Suprapubic skin (tissue), 4 donors: Measurements from ENCODE around the gene OSCP1. TPM values are rescaled to one million over a fixed set of nuclear protein-coding genes. Genes with fewer than 3 reads are reported as not detected.

Experiments
- DNase-seq, 2 donors: peaks; one replicate each; pipeline ENCODE4 v3.0.0-alpha.2; 2019; ENCODE audit warnings: low spot score in 2 of 2
- H3K27ac ChIP-seq: fragments of 200-600 bp; sonication (generic); one replicate; pipeline ENCODE4 v1.5.1; 2019
- H3K27me3 ChIP-seq: fragments of 200-600 bp; sonication (generic); one replicate; pipeline ENCODE4 v1.5.1; 2019
- H3K36me3 ChIP-seq: fragments of 200-600 bp; sonication (generic); one replicate; pipeline ENCODE4 v1.5.1; 2019
- H3K4me1 ChIP-seq: fragments of 200-600 bp; sonication (generic); one replicate; pipeline ENCODE4 v1.5.1; 2019
- H3K4me3 ChIP-seq: fragments of 200-600 bp; sonication (generic); one replicate; pipeline ENCODE4 v1.5.1; 2019; ENCODE audit warnings: mild to moderate bottlenecking
- H3K9me3 ChIP-seq: fragments of 200-600 bp; sonication (generic); one replicate; pipeline ENCODE4 v1.5.1; 2019
- EP300 ChIP-seq: sonication (generic); formaldehyde crosslinking; IDR thresholded peaks from one replicate; pipeline ENCODE4 v1.6.1; 2017; ENCODE audit warnings: antibody characterized with exemption
- POLR2A ChIP-seq, 2 donors: fragments of 450-650 bp; IDR thresholded peaks; one replicate each; pipeline ENCODE4 v1.6.1; 2017; ENCODE audit warnings: antibody characterized with exemption in 2 of 2, mild to moderate bottlenecking in 2 of 2, moderate library complexity in 2 of 2
- POLR2AphosphoS5 ChIP-seq, 3 donors: sonication (generic); formaldehyde crosslinking; IDR thresholded peaks; one replicate each; pipeline ENCODE4 v1.6.1; 2017; ENCODE audit warnings: antibody characterized with exemption in 3 of 3
- WGBS: methylation state at CpG from one replicate; pipeline ENCODE4 v1.1.5; 2018; 5-methylcytosine and 5-hydroxymethylcytosine counted together
- total RNA-seq, 4 donors: library from RNA; depleted of rRNA; stranded (reverse); fragments of >200 nt; gene quantifications; one replicate each; pipeline ENCODE4 v1.1.0, GENCODE V29; 2016
- TF ChIP-seq, protein P1 (sequence below), 2 donors: fragments of 200-600 bp in 1 of 2; fragments of 450-650 bp in 1 of 2; sonication (generic) in 1 of 2; IDR thresholded peaks; one replicate each; pipeline ENCODE4 v1.5.1; 2016 to 2019; ENCODE audit warnings: antibody characterized with exemption in 2 of 2, mild to moderate bottlenecking in 1 of 2, moderate library complexity in 1 of 2

OSCP1 gene
- total RNA-seq, 4 donors from 2014 or later = 3.8 to 15.4 (median 7.9) TPM

DNA sequence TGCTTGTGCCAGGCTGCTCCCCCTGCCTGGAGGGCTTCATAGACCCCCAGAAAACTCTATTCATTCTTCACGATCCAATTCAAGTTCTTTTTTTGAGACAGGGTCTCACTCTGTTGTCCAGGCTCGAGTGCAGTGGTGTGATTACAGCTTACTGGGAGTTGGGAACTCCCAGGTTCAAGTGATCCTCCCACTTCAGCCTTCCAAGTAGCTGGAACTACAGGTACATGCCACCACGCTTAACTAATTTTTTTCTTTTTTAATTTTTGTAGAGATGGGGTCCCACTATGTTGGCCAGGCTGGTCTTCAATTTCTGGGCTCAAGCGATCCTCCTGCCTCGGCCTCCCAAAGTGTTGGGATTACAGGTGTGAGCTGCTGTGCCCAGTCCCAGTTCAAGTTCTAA is 68.8 kb downstream of the OSCP1 start:
- Histone ChIP-seq H3K9me3 (no peaks in the 10 kb centered on the region), H3K27ac (no peak overlapping the region), H3K4me1 (peaks cover 40% of the 10 kb centered on the region), H3K4me3 (no peak overlapping the region), H3K36me3 (no peaks in the 10 kb centered on the region), H3K27me3 (no peaks in the 10 kb centered on the region)
- no peak for TF ChIP-seq EP300
- no peak for TF ChIP-seq POLR2A (IDR thresholded peaks at IDR 0.05)
- TF ChIP-seq POLR2AphosphoS5 (IDR thresholded peaks at IDR 0.05) = no peak
- TF ChIP-seq, protein P1, sequence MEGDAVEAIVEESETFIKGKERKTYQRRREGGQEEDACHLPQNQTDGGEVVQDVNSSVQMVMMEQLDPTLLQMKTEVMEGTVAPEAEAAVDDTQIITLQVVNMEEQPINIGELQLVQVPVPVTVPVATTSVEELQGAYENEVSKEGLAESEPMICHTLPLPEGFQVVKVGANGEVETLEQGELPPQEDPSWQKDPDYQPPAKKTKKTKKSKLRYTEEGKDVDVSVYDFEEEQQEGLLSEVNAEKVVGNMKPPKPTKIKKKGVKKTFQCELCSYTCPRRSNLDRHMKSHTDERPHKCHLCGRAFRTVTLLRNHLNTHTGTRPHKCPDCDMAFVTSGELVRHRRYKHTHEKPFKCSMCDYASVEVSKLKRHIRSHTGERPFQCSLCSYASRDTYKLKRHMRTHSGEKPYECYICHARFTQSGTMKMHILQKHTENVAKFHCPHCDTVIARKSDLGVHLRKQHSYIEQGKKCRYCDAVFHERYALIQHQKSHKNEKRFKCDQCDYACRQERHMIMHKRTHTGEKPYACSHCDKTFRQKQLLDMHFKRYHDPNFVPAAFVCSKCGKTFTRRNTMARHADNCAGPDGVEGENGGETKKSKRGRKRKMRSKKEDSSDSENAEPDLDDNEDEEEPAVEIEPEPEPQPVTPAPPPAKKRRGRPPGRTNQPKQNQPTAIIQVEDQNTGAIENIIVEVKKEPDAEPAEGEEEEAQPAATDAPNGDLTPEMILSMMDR (IDR thresholded peaks at IDR 0.05) = no peak
- DNase-seq = no peak
- WGBS = 91% methylated on average over 5 of the region's 5 CpGs

DNA sequence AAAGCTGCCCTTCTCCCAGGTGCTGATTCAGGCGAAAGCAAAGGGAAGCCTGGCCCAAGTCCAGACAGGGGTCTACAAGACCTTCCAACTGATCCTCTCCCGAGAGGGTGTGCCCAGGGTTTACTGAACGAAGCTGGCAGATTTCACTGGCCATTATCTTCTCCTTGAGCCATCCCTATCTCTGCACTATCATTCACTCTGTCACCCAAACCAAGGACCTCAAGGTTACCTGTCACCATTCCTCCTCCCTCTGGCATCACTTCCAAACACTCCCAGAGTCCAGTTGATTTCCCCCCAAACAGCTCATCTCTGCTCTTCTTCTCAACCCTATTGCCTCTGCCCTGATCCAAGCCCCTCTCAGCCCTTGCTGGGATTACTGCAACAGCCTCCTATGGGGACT is 69.5 kb downstream of the OSCP1 start:
- DNase-seq = no peak
- WGBS = 78% methylated on average over 3 of the region's 3 CpGs
- no peaks in the 10 kb centered on the region for H3K36me3 ChIP-seq

DNA sequence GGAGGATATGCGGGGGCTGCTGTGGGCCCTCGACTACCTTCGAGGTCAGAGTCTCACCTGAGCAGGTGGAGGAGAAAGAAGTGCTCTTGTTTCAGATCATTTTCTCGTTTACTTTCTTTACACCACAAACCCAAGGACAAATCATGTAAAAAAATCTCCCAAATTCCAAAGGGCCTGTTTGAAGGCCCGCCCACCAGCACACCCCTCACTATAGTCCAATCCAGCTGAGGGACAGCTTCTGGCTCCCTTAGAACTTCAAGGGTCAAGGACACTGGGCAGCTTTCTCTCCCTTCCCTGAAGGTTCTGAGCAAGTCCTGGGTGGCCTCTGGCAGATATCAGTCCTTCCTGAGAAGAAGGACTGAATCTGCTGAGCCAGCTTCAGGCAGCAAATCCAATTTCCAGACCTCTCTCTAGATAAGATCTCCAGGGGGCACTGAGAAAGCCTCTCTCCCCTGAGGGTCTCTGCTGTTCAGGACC is 70.1 kb downstream of the OSCP1 start:
- peaks cover 51% of the 10 kb centered on the region for H3K4me1 ChIP-seq
- no peaks in the 10 kb centered on the region for H3K27me3 ChIP-seq
- WGBS = 82% methylated on average over 5 of the region's 5 CpGs
- no peaks in the 10 kb centered on the region for H3K36me3 ChIP-seq
- no peak overlapping the region for H3K4me3 ChIP-seq
- H3K27ac ChIP-seq = peak overlapping the region; percentile 38
- TF ChIP-seq POLR2AphosphoS5 (IDR thresholded peaks at IDR 0.05) = no peak
- no peak for TF ChIP-seq POLR2A (IDR thresholded peaks at IDR 0.05)
- TF ChIP-seq, protein P1 (IDR thresholded peaks at IDR 0.05) = no peak
- TF ChIP-seq EP300 = no peak
- no peak for DNase-seq
- no peaks in the 10 kb centered on the region for H3K9me3 ChIP-seq

More for the DNA sequence above, 69.5 kb downstream of the OSCP1 start:
- no peak overlapping the region for H3K4me3 ChIP-seq
- peaks cover 46% of the 10 kb centered on the region for H3K4me1 ChIP-seq
- TF ChIP-seq EP300 (no peak), POLR2A (IDR thresholded peaks at IDR 0.05) (no peak), POLR2AphosphoS5 (IDR thresholded peaks at IDR 0.05) (no peak)
- TF ChIP-seq, protein P1 (IDR thresholded peaks at IDR 0.05) = no peak
- no peaks in the 10 kb centered on the region for H3K27me3 ChIP-seq
- H3K27ac ChIP-seq = peak overlapping the region; percentile 38
- H3K9me3 ChIP-seq = no peaks in the 10 kb centered on the region

DNA sequence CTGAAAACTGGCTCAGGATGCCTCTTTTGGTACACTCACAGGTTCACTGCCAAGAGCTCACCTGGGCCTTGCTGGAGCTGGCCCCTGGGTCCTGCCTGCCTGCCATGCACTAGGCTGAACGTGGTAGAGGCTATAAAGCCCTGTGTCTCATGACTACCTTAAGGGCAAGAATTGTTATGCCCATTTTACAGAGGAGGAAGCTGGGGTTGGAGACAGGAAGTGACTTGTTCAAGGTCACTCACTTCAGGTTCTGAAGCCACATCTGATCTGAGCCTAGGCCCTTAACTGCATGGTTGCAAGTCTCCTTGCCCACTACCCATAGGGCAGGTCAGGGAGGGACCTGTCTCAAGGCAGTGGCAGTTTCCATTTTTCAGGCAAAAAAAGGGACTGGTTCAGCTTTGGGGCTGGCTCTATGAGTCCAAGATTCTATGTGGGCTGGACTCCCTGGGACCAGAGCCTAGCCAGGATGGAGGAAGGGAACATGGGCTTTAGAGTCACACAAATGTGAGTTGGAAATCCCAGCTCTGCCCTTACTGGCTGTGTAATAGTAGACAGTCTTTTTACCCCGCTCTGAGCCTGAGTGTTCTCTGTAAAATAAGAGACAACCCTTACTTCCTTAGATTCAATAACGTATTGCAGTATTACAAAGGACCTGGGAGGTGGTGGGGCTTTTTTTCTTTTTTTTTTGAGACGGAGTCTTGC is 72.3 kb downstream of the OSCP1 start:
- no peak for DNase-seq
- Histone ChIP-seq H3K36me3 (no peaks in the 10 kb centered on the region), H3K27me3 (no peaks in the 10 kb centered on the region), H3K27ac (no peak overlapping the region), H3K9me3 (no peaks in the 10 kb centered on the region), H3K4me1 (peaks cover 53% of the 10 kb centered on the region), H3K4me3 (no peak overlapping the region)
- TF ChIP-seq, protein P1 (IDR thresholded peaks at IDR 0.05) = no peak
- TF ChIP-seq POLR2A (IDR thresholded peaks at IDR 0.05) (no peak), POLR2AphosphoS5 (IDR thresholded peaks at IDR 0.05) (no peak), EP300 (no peak)
- WGBS = 68% methylated on average over 4 of the region's 4 CpGs

DNA sequence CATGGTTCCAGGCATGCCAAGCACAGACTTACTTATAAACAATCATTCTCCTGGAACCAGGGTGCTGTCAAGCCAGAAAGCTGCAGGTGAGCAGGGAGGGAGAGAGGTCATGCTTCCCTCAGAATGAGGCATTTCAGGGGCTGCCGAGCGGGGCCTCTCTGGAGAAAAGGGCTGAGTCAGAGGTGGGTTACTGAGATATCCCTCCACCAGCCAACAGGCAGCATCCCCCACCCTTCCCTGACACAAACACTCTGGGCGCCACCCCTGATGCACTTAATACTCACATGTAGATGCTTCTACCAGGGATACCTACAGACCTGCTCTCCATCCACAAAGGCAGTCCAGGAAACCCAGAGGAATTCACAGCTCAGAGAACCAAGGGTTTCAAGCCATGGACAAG is 77.6 kb downstream of the OSCP1 start:
- Histone ChIP-seq H3K36me3 (no peaks in the 10 kb centered on the region), H3K27me3 (no peaks in the 10 kb centered on the region), H3K27ac (peak overlapping the region; percentile 93), H3K4me1 (peaks cover 69% of the 10 kb centered on the region), H3K9me3 (no peaks in the 10 kb centered on the region), H3K4me3 (no peak overlapping the region)
- DNase-seq = no peak
- TF ChIP-seq POLR2A (IDR thresholded peaks at IDR 0.05) = no peak
- TF ChIP-seq, protein P1 (IDR thresholded peaks at IDR 0.05) = no peak
- TF ChIP-seq POLR2AphosphoS5 (IDR thresholded peaks at IDR 0.05) = no peak
- TF ChIP-seq EP300 = no peak
- 78% methylated on average over 3 of the region's 3 CpGs for WGBS
